ENCODE results near the gene POMT2.
"Not testable (repeated sequence)": the region's sequence is repeated elsewhere in the genome, so short reads cannot be mapped to it uniquely, and the experiment has no call there.

POMT2 gene

GRCh38 chr14:77320238-77320935 is at the start of gene POMT2:
TSS of gene POMT2 (minus strand) at chr14:77320883. CDS start at chr14:77320681, 202 bp downstream.
- DNase-seq = peak; percentile 95

GRCh38 chr14:77369285-77369684 is 48.6 kb upstream of the POMT2 start:
- no peak for DNase-seq

- no peak for DNase-seq
Measured at GRCh38 chr14:77364146-77364545, 43.5 kb upstream of the POMT2 start.

GRCh38 chr14:77359626-77360025 is 38.9 kb upstream of the POMT2 start:
- DNase-seq = no peak

GRCh38 chr14:77356899-77357298 is 36.2 kb upstream of the POMT2 start:
- DNase-seq = no peak

GRCh38 chr14:77355811-77356210 is 35.1 kb upstream of the POMT2 start:
- DNase-seq = no peak

GRCh38 chr14:77353469-77354141 is 32.9 kb upstream of the POMT2 start:
- no peak for DNase-seq

- DNase-seq = no peak
Measured at GRCh38 chr14:77347751-77348150, 27.1 kb upstream of the POMT2 start.

GRCh38 chr14:77346495-77346894 is 25.8 kb upstream of the POMT2 start:
- no peak for DNase-seq

GRCh38 chr14:77344377-77344996 is 23.8 kb upstream of the POMT2 start:
- no peak for DNase-seq

GRCh38 chr14:77343662-77344061 is 23.0 kb upstream of the POMT2 start:
- DNase-seq = no peak

- no peak for DNase-seq
Measured at GRCh38 chr14:77342726-77343397, 22.2 kb upstream of the POMT2 start.

- no peak for DNase-seq
Measured at GRCh38 chr14:77340389-77340788, 19.7 kb upstream of the POMT2 start.

GRCh38 chr14:77339407-77339806 is 18.7 kb upstream of the POMT2 start:
- no peak for DNase-seq

GRCh38 chr14:77338302-77338701 is 17.6 kb upstream of the POMT2 start:
- DNase-seq = no peak

- DNase-seq = no peak
Measured at GRCh38 chr14:77337880-77338279, 17.2 kb upstream of the POMT2 start.

- DNase-seq = not testable (repeated sequence)
Measured at GRCh38 chr14:77337255-77337654, 16.6 kb upstream of the POMT2 start.

- DNase-seq = no peak
Measured at GRCh38 chr14:77335576-77335975, 14.9 kb upstream of the POMT2 start.

- no peak for DNase-seq
Measured at GRCh38 chr14:77329872-77330271, 9.2 kb upstream of the POMT2 start.

GRCh38 chr14:77327111-77327510 is 6.4 kb upstream of the POMT2 start:
- no peak for DNase-seq

GRCh38 chr14:77325746-77326094 is 5.0 kb upstream of the POMT2 start:
- no peak for DNase-seq

- no peak for DNase-seq
Measured at GRCh38 chr14:77324816-77325745, 4.4 kb upstream of the POMT2 start.

GRCh38 chr14:77324289-77324688 is 3.6 kb upstream of the POMT2 start:
- no peak for DNase-seq

Data from activated CD4-positive, alpha-beta T cell treated with anti-CD3 and anti-CD28 coated beads for 48 hours (primary cell).